ENCODE data around the gene E2F1. TPM values are rescaled to one million over a fixed set of nuclear protein-coding genes. Genes with fewer than 3 reads are reported as not detected.
A peak's percentile ranks its signal among the peaks of the same experiment; 100 is the strongest.

The E2F1 gene
- total RNA-seq, 1 experiment from 2014 or later = 44.2 TPM

DNA sequence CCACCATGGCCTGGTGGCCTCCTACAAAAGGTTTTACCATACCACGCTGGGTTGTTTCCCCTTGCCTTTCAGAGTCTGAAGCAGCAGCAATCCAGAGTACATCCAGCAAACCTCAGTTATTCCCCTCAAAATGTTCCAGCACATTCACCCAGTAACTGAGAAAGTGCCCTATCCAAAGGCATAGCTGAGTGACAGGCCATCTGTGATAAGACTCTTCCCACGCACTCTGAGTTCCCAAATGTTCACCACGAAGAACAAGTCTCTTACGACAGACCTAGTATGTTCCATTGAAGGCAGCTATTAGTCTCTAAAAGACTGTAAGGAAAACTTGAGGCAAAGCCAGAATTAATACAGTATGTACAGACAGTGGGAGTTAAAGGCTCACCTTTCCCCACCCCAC lies 55.7 kb downstream of the E2F1 start:
- DNase-seq (ENCODE audit: low spot score) (no peak), ATAC-seq (no peak)
- no peak for TF ChIP-seq ZNF281 (CRISPR knock-in tag; IDR thresholded peaks at IDR 0.05)
- TF ChIP-seq STAT6 (CRISPR knock-in tag; conservative IDR thresholded peaks at IDR 0.05; ENCODE audit: low read depth) = no peak
- no peak for TF ChIP-seq SMAD4 (CRISPR knock-in tag; IDR thresholded peaks at IDR 0.05)
- TF ChIP-seq ZNF396 (CRISPR knock-in tag; IDR thresholded peaks at IDR 0.05; ENCODE audit: borderline replicate concordance) = no peak
- TF ChIP-seq CREB1 (CRISPR knock-in tag; IDR thresholded peaks at IDR 0.05) = no peak
- TF ChIP-seq ETV6 (CRISPR knock-in tag; IDR thresholded peaks at IDR 0.05) = no peak
- no peak for TF ChIP-seq ZNF121 (CRISPR knock-in tag; IDR thresholded peaks at IDR 0.05)
- no peak for TF ChIP-seq NR3C1 (CRISPR knock-in tag; conservative IDR thresholded peaks at IDR 0.05; ENCODE audit: low read depth)
- no peak for TF ChIP-seq TCF7 (CRISPR knock-in tag; IDR thresholded peaks at IDR 0.05; ENCODE audit: low read depth)
- TF ChIP-seq FOXP1 (CRISPR knock-in tag; IDR thresholded peaks at IDR 0.05; ENCODE audit: borderline replicate concordance) = no peak
- TF ChIP-seq ATF1 (CRISPR knock-in tag; IDR thresholded peaks at IDR 0.05) = no peak
- no peak for TF ChIP-seq CBFB (CRISPR knock-in tag; IDR thresholded peaks at IDR 0.05; ENCODE audit: low read depth)
- TF ChIP-seq, protein P1, sequence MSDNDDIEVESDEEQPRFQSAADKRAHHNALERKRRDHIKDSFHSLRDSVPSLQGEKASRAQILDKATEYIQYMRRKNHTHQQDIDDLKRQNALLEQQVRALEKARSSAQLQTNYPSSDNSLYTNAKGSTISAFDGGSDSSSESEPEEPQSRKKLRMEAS (CRISPR knock-in tag; IDR thresholded peaks at IDR 0.05) = no peak
- TF ChIP-seq, protein P2, sequence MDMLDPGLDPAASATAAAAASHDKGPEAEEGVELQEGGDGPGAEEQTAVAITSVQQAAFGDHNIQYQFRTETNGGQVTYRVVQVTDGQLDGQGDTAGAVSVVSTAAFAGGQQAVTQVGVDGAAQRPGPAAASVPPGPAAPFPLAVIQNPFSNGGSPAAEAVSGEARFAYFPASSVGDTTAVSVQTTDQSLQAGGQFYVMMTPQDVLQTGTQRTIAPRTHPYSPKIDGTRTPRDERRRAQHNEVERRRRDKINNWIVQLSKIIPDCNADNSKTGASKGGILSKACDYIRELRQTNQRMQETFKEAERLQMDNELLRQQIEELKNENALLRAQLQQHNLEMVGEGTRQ (CRISPR knock-in tag; IDR thresholded peaks at IDR 0.05) = no peak
- TF ChIP-seq RORB (CRISPR knock-in tag; IDR thresholded peaks at IDR 0.05) = no peak
- TF ChIP-seq CTCF (IDR thresholded peaks at IDR 0.05) = no peak
- no peak for TF ChIP-seq NR2C2 (CRISPR knock-in tag; IDR thresholded peaks at IDR 0.05)
- TF ChIP-seq ZNF232 (CRISPR knock-in tag; IDR thresholded peaks at IDR 0.05) = no peak
- no peak for TF ChIP-seq ZNF263 (CRISPR knock-in tag; IDR thresholded peaks at IDR 0.05; ENCODE audit: low read depth)
- no peak for TF ChIP-seq HMGA2 (CRISPR knock-in tag; IDR thresholded peaks at IDR 0.05)
- CTCF ChIA-PET = interaction anchor here (1.0 kb wide), 1 partner anchor 187 kb away, joined by 3 read pairs; the partner anchor contains the start of gene SNTA1
- POLR2A ChIA-PET = no interaction called here
- no peak overlapping the region for H3K4me3 Mint-ChIP-seq
- peaks cover 26% of the 10 kb centered on the region for H3K36me3 Mint-ChIP-seq
- H3K4me1 Mint-ChIP-seq = no peaks in the 10 kb centered on the region
- H3K27me3 Mint-ChIP-seq (ENCODE audit: low read depth) = no peaks in the 10 kb centered on the region
- no peaks in the 10 kb centered on the region for H3K9me3 Mint-ChIP-seq
- peak overlapping the region; percentile 22; the same call in 1 of the 2 replicates for H3K27ac Mint-ChIP-seq

All from WTC11 (cell line).